ACC112 (cell line): ENCODE results near the gene BTBD6.

Experiments used
- H2AFZ ChIP-seq: fragments of 200-600 bp; sonication (generic); one replicate; pipeline ENCODE4 v1.6.0; 2017; ENCODE audit warnings: antibody characterized with exemption, low read length; ENCODE audit not compliant: unreplicated experiment
- H3K27ac ChIP-seq: fragments of 200-600 bp; sonication (generic); 2 replicates; pipeline ENCODE4 v1.5.1; 2014; ENCODE audit warnings: low read depth, mild to moderate bottlenecking, antibody characterized with exemption, low read length, moderate library complexity
- H3K27me3 ChIP-seq: fragments of 200-600 bp; sonication (generic); 2 replicates; pipeline ENCODE4 v1.6.1; 2014; ENCODE audit warnings: mild to moderate bottlenecking, antibody characterized with exemption, low read length, moderate library complexity, mixed read lengths; ENCODE audit not compliant: insufficient read depth
- H3K36me3 ChIP-seq: fragments of 200-600 bp; sonication (generic); 2 replicates; pipeline ENCODE4 v1.6.1; 2016; ENCODE audit warnings: mild to moderate bottlenecking, antibody characterized with exemption, low read length, moderate library complexity, mixed read lengths; ENCODE audit not compliant: insufficient read depth
- H3K4me1 ChIP-seq: fragments of 200-600 bp; sonication (generic); one replicate; pipeline ENCODE4 v1.6.1; 2016; ENCODE audit warnings: low read length, mixed read lengths; ENCODE audit not compliant: insufficient read depth, unreplicated experiment, control insufficient read depth
- H3K4me3 ChIP-seq: fragments of 200-600 bp; sonication (generic); 2 replicates; pipeline ENCODE4 v1.5.1; 2014; ENCODE audit warnings: mild to moderate bottlenecking, low read depth, low read length
- H3K79me2 ChIP-seq: fragments of 200-600 bp; sonication (generic); one replicate; pipeline ENCODE4 v1.6.0; 2016; ENCODE audit warnings: low read length; ENCODE audit not compliant: control insufficient read depth, unreplicated experiment, insufficient read depth

BTBD6 gene

DNA sequence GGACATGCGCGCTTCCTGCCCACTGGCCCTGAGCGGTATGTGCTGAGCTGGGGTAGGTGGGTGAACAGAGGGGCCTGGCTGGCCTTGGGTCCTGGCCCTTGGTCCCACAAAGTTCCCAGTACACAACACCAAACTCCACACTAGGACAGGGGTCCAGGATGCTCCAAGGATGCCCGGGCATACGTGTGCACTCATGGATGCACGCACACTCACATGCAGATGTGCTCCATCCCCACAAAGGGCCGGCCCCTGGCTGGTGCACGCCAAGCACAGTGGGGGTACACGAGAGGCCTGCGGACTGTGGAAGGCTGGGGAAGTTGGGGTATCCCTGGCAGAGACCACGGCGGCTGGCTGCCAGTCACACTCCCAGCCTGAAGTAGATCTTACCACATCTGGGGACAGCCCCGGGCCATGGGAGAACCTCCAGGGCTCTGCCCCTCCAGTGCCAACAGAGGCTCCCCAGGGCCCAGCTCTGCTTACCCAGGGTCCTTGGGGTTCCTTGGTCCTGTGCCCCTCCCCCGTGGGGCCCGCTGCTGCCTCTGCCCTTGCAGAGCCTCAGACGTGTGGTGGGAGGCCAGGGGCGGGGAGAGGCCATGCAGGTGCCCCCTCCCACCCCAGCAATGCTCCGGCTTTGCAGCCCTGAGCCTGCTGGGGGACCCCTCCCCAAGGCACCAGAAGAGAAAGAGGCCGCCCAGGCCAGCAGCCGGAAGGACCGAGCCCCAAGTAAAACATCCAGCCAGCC lies 43.2 kb upstream of the BTBD6 start:
- H3K4me3 ChIP-seq: no peak overlapping the region
- no peak overlapping the region for H3K27ac ChIP-seq
- no peak overlapping the region for H2AFZ ChIP-seq
- H3K36me3 ChIP-seq: no peaks in the 10 kb centered on the region
- no peaks in the 10 kb centered on the region for H3K79me2 ChIP-seq
- H3K4me1 ChIP-seq: peaks cover 21% of the 10 kb centered on the region
- H3K27me3 ChIP-seq: no peaks in the 10 kb centered on the region

DNA sequence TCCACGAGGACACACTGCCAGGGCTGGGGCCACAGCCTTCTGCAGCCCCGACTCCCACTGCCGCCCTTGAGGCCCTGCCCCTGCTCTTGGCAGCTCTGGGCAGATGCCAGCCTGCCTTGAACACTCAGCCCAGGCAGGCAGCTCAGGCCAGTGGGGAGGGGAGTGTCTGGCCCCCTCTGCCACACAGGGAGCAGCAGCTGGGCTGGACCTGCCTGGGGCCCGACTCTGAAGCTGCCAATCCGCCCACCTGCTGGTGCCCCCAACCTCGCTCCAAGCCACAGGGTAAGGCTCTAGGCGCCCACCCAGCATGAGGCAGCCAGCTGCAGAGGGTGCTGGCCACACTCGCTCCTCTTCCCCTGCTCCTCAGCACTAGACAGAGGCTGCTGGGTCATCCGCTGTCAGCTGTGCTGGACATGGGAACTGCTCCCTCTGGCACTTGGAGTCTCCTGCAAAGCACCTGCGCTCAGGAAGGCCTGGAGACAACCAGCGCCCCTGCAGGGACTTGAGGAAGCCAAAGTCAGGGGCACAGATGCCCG lies 42.6 kb upstream of the BTBD6 start:
- H3K36me3 ChIP-seq: no peaks in the 10 kb centered on the region
- no peaks in the 10 kb centered on the region for H3K27me3 ChIP-seq
- no peaks in the 10 kb centered on the region for H3K79me2 ChIP-seq
- no peak overlapping the region for H3K4me3 ChIP-seq
- no peak overlapping the region for H3K27ac ChIP-seq
- H3K4me1 ChIP-seq: peaks cover 21% of the 10 kb centered on the region
- H2AFZ ChIP-seq: no peak overlapping the region

DNA sequence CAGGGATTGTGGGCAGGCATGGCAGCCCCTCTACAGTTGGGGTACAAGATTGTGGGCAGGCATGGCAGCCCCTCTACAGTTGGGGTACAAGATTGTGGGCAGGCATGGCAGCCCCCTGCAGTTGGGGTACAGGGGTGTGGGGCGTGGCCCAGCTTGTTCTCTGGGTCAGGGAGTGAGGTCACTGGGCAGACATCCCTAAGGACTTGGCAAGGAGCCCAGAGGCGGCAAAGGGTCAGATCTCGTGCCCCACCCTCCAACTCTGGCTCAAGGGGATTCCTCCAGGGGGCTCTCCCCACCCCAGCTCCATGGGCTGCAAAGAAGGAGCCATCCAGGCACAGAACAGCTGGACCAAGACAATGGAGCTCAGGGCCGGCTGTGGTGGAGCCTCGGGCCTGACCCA lies 41.5 kb upstream of the BTBD6 start:
- Histone ChIP-seq H3K36me3 (no peaks in the 10 kb centered on the region), H3K4me1 (peaks cover 21% of the 10 kb centered on the region), H3K4me3 (no peak overlapping the region), H2AFZ (no peak overlapping the region), H3K79me2 (no peaks in the 10 kb centered on the region), H3K27me3 (no peaks in the 10 kb centered on the region), H3K27ac (no peak overlapping the region)

DNA sequence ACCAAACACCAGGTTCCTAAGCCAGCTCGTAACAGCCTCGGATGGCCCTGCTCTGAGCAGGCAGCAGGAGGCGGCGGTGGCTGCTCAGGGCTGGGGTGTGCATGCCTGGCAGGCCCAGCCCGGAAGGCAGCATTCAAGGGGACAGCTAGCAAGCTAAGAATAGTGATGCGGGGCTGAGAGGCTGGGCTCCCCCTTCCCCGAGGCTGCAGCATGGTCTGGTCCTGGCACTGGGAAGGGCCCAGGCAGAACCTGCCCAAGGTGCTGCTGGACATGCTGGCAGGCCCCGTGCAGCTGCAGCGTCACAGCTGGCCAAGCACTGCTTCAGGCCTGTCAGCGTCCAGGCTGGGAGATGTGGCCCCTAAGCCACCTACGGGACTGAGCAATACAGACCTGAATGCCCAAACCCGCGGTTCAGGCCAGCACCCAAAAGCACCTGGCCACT lies 40.9 kb upstream of the BTBD6 start:
- no peaks in the 10 kb centered on the region for H3K27me3 ChIP-seq

DNA sequence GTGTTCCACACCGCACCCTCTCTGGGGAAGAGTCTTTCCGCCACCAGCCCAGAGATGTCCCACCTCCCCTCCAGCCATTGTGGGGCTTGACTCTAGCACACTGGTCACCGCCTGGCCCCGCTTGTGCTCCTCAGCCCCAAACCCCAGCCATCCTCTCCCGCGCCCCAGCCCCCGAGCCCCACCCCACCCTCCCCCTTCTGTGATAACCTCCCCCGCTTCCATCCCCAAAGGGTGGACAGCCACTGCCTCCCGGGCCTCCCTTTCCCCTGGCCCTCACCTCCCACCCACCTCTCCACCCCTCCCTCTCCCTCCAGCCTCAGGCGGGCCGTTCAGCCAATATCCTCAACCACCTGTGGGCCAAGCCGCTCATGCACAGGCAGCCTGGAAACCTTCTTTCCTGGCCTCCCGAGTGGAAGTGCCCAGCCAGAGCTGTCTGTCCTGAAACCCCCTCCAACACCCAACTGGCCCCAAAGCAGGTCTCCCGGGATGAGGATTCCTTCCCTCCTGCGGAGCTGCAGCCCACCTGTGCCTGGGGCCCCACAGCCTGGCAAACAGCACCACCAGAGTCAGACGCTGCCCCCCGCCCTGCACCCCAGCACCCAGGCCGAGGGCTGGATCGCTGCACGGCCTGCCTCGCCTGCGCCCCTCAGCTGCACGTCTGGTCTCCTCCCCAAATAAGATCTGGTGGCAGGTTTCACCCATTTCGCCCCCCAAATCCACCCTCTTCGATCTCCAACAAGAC lies 40.2 kb upstream of the BTBD6 start:
- peaks cover 19% of the 10 kb centered on the region for H3K4me1 ChIP-seq
- H3K36me3 ChIP-seq: no peaks in the 10 kb centered on the region
- no peaks in the 10 kb centered on the region for H3K27me3 ChIP-seq
- no peak overlapping the region for H3K27ac ChIP-seq
- H3K4me3 ChIP-seq: no peak overlapping the region
- no peak overlapping the region for H2AFZ ChIP-seq
- no peaks in the 10 kb centered on the region for H3K79me2 ChIP-seq

More for the DNA sequence above, 40.9 kb upstream of the BTBD6 start:
- H3K4me1 ChIP-seq: peaks cover 21% of the 10 kb centered on the region
- no peak overlapping the region for H3K4me3 ChIP-seq
- H3K36me3 ChIP-seq: no peaks in the 10 kb centered on the region
- no peak overlapping the region for H2AFZ ChIP-seq
- H3K27ac ChIP-seq: no peak overlapping the region
- no peaks in the 10 kb centered on the region for H3K79me2 ChIP-seq

DNA sequence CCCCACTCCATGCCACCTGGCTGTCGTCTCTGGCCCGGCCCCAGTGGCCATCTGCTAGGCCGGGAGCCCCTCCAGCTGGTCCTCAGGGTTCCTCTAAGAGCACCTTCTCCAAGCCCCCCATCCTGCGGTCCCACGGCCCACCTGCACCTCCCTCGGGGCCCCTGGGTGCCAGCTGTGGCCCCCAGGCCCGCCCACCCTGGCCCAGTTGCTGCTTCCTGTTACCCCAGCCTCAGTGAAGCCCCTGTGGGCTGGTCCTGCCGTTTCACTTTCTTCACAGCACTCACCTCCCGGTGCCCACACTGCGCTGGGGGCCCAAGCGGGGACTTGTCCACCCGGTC lies 39.6 kb upstream of the BTBD6 start:
- Histone ChIP-seq H2AFZ (no peak overlapping the region), H3K36me3 (no peaks in the 10 kb centered on the region), H3K27me3 (no peaks in the 10 kb centered on the region), H3K4me3 (no peak overlapping the region), H3K4me1 (peaks cover 18% of the 10 kb centered on the region), H3K27ac (no peak overlapping the region), H3K79me2 (no peaks in the 10 kb centered on the region)

DNA sequence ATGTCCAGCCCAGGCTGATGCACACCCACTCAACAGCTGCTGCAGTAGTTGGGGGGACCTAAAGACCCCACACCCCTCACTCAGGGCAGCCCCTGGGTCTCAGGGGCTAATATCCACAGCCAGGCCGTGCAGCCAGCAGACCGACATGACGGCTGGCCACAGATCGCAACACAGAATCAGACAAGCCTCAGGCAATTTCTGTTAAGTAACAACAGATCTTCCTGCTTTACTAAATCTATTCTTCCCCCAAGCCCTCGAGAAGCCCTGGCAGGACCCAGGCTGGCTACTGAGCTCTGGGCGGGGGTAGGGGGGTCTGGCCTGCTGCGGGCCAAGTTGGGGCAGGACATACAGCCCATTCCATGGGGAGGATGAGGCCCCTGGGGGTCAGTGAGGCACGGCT lies 39.2 kb upstream of the BTBD6 start:
- H3K4me1 ChIP-seq: peaks cover 18% of the 10 kb centered on the region
- no peak overlapping the region for H3K27ac ChIP-seq

DNA sequence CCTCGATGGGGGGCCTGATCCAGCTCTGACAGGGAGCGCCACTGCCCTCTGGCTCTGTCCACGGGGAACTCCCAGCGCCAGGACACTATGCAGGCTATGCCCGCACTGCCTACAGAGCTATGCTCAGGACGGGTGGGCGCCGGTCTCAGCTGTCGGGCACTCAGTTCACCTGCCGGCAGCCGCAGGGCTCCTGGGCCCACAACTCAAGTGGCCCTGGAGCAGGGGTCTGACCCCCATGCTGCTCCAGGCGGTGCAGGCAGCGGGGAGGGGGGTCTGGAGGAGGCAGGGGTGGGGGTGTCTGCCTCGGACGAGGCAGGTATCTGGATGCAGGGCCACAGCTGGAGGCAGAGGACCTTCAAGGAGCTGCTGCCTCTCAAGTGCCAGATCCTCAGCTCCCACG lies 38.7 kb upstream of the BTBD6 start:
- no peak overlapping the region for H3K27ac ChIP-seq
- no peak overlapping the region for H3K4me3 ChIP-seq
- H3K4me1 ChIP-seq: peaks cover 12% of the 10 kb centered on the region
- no peak overlapping the region for H2AFZ ChIP-seq
- H3K36me3 ChIP-seq: no peaks in the 10 kb centered on the region
- no peaks in the 10 kb centered on the region for H3K27me3 ChIP-seq
- H3K79me2 ChIP-seq: no peaks in the 10 kb centered on the region

More for the DNA sequence above, 39.2 kb upstream of the BTBD6 start:
- Histone ChIP-seq H3K27me3 (no peaks in the 10 kb centered on the region), H3K36me3 (no peaks in the 10 kb centered on the region), H3K4me3 (no peak overlapping the region), H3K79me2 (no peaks in the 10 kb centered on the region), H2AFZ (no peak overlapping the region)

DNA sequence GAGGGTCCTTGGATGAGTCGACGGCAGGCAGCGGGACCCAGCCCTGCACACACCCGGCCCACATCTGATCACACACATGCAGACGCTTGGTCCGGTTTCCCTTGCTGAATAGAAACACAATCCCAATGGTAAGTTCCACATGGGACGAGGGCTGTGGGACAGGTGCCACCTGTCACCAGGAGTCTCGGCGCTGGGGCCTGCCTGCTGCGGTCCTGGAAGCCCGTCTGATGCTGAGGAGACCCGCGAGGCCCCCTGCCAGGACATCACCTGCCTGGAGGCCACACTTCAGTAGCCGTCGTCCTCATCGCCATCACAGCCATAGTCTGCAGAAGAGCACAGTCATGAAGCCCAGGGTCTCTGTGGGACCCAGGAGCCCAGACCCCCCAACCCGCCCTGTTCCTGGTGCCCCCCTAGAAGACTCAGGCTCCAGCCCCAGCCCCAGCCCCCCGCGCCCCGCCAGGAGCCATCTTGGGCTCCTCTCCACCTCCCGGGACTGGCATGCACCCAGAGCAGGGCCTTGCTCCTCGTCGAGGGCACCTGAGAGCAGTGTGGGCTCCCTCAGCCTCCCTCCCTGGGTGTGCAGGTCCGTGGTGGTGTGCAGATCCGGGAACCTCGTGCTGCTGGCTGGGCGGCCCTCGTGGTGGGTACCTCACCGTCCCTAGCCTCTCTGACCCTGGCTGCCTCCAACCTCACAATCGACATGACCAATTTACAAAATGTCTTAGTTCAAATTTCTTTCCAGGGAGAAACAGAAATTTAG lies 37.9 kb upstream of the BTBD6 start:
- H3K27ac ChIP-seq: no peak overlapping the region
- H2AFZ ChIP-seq: no peak overlapping the region
- H3K79me2 ChIP-seq: no peaks in the 10 kb centered on the region
- peaks cover 7% of the 10 kb centered on the region for H3K4me1 ChIP-seq
- H3K4me3 ChIP-seq: no peak overlapping the region
- H3K27me3 ChIP-seq: no peaks in the 10 kb centered on the region
- no peaks in the 10 kb centered on the region for H3K36me3 ChIP-seq

DNA sequence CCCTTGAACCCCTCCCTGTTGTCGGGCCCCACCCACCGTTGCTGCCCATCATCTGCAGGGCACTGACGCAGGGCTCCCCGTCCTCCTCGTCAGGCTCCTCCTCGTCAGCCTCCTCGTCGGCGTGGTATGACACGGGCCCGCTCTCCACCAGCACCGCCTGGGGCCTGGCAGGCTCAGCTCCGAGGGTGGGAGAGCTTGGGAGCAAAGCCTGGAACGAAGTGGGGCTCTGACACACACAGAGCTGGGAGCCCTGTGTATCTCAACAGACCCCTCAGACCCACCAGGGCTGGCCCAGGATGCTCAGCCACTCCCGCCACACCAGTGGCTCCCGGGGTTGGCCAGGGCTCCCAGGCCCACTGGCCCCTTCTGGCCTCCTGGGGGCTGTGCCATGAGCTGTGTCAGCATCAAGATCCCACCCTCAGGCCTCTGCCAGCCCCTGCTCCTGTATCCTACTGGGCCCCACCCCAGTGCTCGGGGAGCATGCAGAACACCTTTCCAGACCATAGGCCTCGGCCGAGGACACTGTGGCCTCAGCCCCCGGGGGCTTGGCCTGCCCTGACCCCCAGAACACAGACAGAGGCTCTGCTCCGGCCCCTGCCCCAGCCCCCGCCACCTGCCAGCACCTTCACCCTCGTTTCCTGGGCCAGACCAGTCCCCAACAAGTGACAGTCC lies 37.1 kb upstream of the BTBD6 start:
- no peak overlapping the region for H3K27ac ChIP-seq
- H3K4me3 ChIP-seq: no peak overlapping the region
- H2AFZ ChIP-seq: no peak overlapping the region
- H3K27me3 ChIP-seq: no peaks in the 10 kb centered on the region
- H3K36me3 ChIP-seq: no peaks in the 10 kb centered on the region
- no peaks in the 10 kb centered on the region for H3K79me2 ChIP-seq
- no peaks in the 10 kb centered on the region for H3K4me1 ChIP-seq
